GM21825 (cell line): Measurements from ENCODE around the gene GHR.
"Not testable (repeated sequence)": the region's sequence is repeated elsewhere in the genome, so short reads cannot be mapped to it uniquely, and the experiment has no call there.

Experiments
- ATAC-seq: cut with Tn5 transposase; IDR thresholded peaks from one replicate; pipeline ENCODE4 v1.9.1; 2021; ENCODE audit warnings: mild to moderate bottlenecking, moderate library complexity; ENCODE audit not compliant: unreplicated experiment

GHR gene

GRCh38 chr5:42566652-42567295 lies 143.5 kb downstream of the GHR start:
- no peak for ATAC-seq

DNA sequence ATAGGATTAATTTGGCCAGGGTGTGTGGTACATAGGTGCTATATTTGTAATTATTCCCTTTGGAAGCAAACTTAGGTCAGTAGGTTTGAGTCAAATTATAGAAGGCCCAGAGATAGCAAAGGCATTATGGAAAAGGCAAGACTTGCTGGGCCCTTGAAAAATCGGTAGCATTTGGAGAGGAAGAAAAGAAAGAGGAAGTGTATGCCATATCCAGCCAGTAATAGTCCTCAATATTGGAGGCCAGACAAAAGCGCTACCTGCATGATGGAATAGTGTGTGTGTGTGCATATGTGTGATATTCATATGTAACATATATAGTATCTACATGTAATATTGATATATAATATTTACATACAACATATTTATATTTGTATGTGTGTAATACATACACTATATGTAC lies 146.1 kb downstream of the GHR start:
- ATAC-seq: no peak

- no peak for ATAC-seq
These were observed 146.8 kb downstream of the GHR start for GRCh38 chr5:42569953-42570548.

GRCh38 chr5:42570966-42571960 lies 148.0 kb downstream of the GHR start:
- ATAC-seq: no peak

DNA sequence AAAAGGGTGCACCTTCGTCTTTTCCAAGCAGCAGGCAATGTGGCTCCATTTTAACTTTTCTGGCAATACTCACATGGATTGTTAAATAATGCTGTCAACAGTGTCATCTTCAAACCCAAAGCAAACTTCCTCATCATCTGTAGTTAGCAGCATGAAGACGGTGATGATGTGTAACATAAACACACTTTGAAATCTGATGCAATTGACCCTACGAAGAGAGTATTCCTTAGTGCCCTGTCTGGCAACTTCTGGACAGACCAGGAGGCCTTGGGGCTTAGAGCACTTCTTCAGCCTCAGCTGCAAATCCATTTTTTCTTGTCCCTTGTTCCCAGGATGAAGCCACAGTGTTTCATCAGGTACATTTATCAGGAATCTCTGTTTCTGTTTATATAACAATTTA lies 149.1 kb downstream of the GHR start:
- ATAC-seq: no peak

DNA sequence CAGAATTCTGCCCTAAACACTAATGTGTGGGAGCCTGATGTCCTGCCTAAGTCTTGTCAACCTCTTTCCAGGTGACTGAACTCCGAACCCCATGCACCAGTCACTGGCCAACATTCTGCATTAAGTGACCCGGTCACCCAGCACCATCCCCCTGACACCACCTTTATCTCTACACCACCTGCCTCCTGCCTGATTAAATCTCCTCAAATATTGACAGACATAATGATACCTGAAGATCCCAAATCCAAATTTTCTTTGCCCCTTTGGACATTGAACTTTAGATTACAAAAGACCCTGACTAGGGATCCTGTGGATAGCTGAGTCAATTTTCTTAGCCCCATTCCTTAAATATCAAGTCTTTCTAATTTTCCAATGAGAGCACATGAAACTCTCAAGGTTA lies 150.1 kb downstream of the GHR start:
- no peak for ATAC-seq

DNA sequence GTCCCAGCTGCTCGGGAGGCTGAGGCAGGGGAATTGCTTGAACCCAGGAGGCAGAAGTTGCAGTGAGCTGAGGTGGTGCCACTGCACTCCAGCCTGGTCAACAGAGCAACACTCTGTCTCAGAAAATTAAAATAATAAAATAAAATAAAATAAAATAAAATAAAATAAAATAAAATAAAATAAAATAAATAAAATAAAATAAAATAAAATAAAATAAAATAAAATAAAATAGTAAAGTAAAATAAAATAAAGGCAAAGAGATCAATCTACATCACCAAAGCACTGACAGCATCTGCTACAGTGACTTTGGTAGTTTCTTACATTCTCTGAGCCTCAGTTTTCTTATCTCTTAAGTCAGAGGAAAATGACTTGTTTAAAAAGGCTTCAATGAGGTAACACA lies 152.7 kb downstream of the GHR start:
- ATAC-seq: not testable (repeated sequence)

- not testable (repeated sequence) for ATAC-seq
These were observed 155.7 kb downstream of the GHR start for GRCh38 chr5:42578901-42579300.

GRCh38 chr5:42579320-42579719 lies 156.1 kb downstream of the GHR start:
- no peak for ATAC-seq

- no peak for ATAC-seq
These were observed 158.6 kb downstream of the GHR start for GRCh38 chr5:42581845-42582244.

DNA sequence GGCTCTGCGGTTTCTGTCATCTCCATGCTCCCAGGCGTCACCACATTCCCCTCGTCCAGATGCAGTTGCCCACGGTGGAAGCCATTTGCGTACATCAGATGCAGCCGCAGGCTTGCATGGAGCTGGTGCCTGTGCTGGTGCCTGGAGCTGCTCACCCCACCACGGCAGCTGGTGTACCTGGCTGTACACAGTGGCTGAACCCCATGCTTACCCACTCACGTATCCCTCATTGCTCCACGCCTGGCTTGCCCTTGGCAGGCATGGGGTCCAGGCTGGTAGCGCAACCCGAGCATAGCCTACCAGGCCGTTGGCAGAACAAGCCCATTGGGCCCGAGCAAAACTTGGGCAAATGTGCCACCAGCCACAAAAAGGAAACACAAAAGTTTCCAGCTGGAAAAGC lies 159.5 kb downstream of the GHR start:
- no peak for ATAC-seq

- ATAC-seq: no peak
These were observed 160.1 kb downstream of the GHR start for GRCh38 chr5:42583322-42583721.

DNA sequence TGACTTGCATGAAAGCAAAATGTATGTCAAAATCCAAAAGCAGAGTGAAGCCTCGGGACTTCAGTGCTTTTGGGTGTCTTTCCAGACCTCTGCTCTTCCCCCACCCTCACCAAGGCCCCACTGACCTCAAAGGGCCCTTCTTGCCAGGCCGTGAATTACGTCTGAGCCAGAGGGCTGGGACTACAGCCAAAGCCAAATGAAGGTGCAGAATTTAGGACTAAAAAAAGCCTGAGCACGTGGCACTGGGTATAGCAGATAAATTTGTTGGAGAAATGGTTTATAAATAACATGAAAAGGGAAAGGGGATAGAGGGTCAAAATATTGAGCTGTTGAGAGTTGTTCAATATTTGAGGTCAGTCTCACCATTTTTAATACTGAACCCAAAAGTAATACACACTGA lies 163.4 kb downstream of the GHR start:
- ATAC-seq: no peak

GRCh38 chr5:42587096-42587723 lies 164.0 kb downstream of the GHR start:
- ATAC-seq: no peak

- no peak for ATAC-seq
These were observed 167.3 kb downstream of the GHR start for GRCh38 chr5:42590566-42590965.

DNA sequence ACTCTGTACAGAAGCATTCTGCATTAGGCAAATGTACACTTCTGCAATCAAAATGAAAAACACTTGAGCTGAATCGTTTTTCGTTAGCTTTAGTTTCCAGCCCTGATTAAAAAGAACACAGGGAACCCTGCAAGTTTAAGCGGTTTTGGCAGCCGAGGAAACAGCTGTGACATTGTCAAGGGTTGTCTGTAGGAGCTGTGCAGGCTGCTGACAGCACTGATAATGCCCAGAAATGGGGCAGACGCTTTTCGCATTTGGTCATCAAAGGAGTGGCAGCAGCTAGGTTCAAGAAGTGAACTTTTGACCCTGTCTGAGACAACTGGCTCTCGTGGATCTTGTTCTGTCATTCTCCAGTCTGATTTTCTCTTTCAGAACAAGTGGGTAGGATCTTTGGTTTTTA lies 167.8 kb downstream of the GHR start:
- no peak for ATAC-seq

GRCh38 chr5:42592401-42593140 lies 169.3 kb downstream of the GHR start:
- no peak for ATAC-seq

- no peak for ATAC-seq
These were observed 170.4 kb downstream of the GHR start for GRCh38 chr5:42593591-42593990.

DNA sequence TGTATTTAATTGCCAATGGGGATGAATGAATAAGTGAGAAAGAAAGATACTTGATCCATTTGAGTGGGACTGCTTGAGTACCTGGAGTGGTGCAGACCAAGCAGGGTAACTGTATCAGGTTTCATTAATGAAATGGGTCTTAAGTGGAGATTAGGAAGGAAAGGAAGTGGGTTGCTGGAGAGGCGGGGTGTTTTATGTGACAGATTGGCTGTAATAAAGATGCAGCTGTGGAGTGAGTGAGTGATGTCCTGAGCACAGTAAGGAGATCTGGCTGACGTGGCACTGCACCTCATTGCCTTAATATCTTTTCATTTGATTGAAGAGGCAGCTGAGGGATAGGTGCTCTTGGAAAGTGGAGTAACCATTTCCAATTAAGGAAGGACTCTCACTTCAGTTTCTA lies 172.4 kb downstream of the GHR start:
- ATAC-seq: no peak

DNA sequence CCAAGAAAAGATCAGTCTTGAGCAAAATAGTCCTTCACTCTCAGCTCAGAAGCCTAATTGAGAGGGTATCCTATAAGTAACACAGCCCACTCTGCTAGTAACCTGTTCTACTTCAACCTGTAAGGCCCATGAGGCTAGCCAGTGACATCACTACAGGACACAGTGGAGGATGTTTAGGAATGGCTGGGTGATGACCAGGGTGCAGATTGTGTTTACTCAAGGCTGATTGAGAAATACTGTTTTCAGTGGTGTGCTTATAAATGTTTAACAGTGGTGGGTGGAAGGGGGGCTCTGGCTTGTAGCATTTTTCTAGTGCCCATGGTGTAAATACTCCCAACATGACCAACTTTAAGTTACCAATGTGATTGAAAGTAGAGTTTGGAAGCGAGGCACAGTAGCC lies 173.6 kb downstream of the GHR start:
- ATAC-seq: no peak
